Subcutaneous abdominal adipose tissue (tissue), 5 donors: ENCODE data around the gene GALNTL6.
"Not testable (repeated sequence)": the region's sequence is repeated elsewhere in the genome, so short reads cannot be mapped to it uniquely, and the experiment has no call there.

Experiments used
- H3K27ac ChIP-seq: one replicate; pipeline ENCODE4 v1.7.0; 2013; ENCODE audit warnings: low read depth, mild to moderate bottlenecking, inconsistent platforms, low read length, moderate library complexity
- H3K27me3 ChIP-seq, 5 donors: one replicate each; pipeline ENCODE4 v1.7.0; 2013; ENCODE audit warnings: low read length in 5 of 5, inconsistent platforms in 1 of 5; ENCODE audit not compliant: control insufficient read depth in 5 of 5, insufficient read depth in 4 of 5
- H3K36me3 ChIP-seq, 5 donors: one replicate each; pipeline ENCODE4 v1.7.0; 2013; ENCODE audit warnings: low read length in 5 of 5; ENCODE audit not compliant: control insufficient read depth in 5 of 5, insufficient read depth in 5 of 5
- H3K4me1 ChIP-seq, 5 donors: one replicate each; pipeline ENCODE4 v1.7.0; 2013; ENCODE audit warnings: low read length in 5 of 5, mild to moderate bottlenecking in 3 of 5, moderate library complexity in 1 of 5; ENCODE audit not compliant: control insufficient read depth in 5 of 5, insufficient read depth in 5 of 5
- H3K4me3 ChIP-seq, 5 donors: one replicate each; pipeline ENCODE4 v1.7.0; 2013; ENCODE audit warnings: low read length in 5 of 5, low read depth in 1 of 5
- H3K9ac ChIP-seq, 5 donors: one replicate each; pipeline ENCODE4 v1.7.0; 2013; ENCODE audit warnings: low read length in 5 of 5, mild to moderate bottlenecking in 4 of 5, moderate library complexity in 3 of 5
- H3K9me3 ChIP-seq, 5 donors: one replicate each; pipeline ENCODE4 v1.7.0; 2013; ENCODE audit warnings: low read length in 5 of 5; ENCODE audit not compliant: control insufficient read depth in 5 of 5
- donor health status: healthy.
- donor health status: healthy.
- donor health status: healthy.
- donor health status: healthy.
- donor health status: healthy.

GALNTL6 gene

GRCh38 chr4:172900900-172901299 is 1087.7 kb downstream of the GALNTL6 start:
- Histone ChIP-seq H3K4me1 (no peaks in the 10 kb centered on the region), H3K9ac (no peak overlapping the region), H3K27ac (no peak overlapping the region), H3K4me3 (no peak overlapping the region), H3K36me3 (no peaks in the 10 kb centered on the region), H3K9me3 (peaks cover 0 to 15% (median 6%) of the 10 kb centered on the region in 5 donors), H3K27me3 (no peaks in the 10 kb centered on the region)

DNA sequence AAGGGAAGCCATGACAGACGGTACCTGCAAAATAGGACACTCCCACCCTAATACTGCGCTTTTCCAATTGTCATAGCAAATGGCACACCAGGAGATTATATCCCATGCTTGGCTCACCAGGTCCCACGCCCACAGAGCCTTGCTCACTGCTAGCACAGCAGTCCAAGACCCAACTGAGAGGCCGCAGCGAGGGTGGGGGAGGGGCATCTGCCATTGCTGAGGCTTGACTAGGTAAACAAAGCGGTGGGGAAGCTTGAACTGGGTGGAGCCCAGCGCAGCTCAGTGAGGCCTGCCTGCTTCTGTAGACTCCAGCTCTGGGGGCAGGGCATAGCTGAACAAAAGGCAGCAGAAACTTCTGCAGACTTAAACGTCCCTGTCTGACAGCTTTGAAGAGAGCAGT is 1099.3 kb downstream of the GALNTL6 start:
- H3K4me3 ChIP-seq, H3K9me3 ChIP-seq, H3K9ac ChIP-seq, H3K27me3 ChIP-seq, H3K36me3 ChIP-seq, H3K27ac ChIP-seq, H3K4me1 ChIP-seq: not testable (repeated sequence)

- H3K9me3 ChIP-seq, H3K9ac ChIP-seq, H3K4me3 ChIP-seq, H3K36me3 ChIP-seq, H3K27ac ChIP-seq, H3K27me3 ChIP-seq, H3K4me1 ChIP-seq: not testable (repeated sequence)
These were observed 1104.2 kb downstream of the GALNTL6 start for GRCh38 chr4:172917403-172917802.

- Histone ChIP-seq H3K9ac (no peak overlapping the region), H3K4me1 (no peaks in the 10 kb centered on the region), H3K27ac (no peak overlapping the region), H3K27me3 (no peaks in the 10 kb centered on the region), H3K4me3 (no peak overlapping the region), H3K36me3 (no peaks in the 10 kb centered on the region), H3K9me3 (no peaks in the 10 kb centered on the region)
These were observed 1106.1 kb downstream of the GALNTL6 start for GRCh38 chr4:172919269-172919668.

- H3K36me3 ChIP-seq: no peaks in the 10 kb centered on the region
- H3K27ac ChIP-seq: no peak overlapping the region
- no peak overlapping the region for H3K9ac ChIP-seq
- no peaks in the 10 kb centered on the region for H3K9me3 ChIP-seq
- no peak overlapping the region for H3K4me3 ChIP-seq
- H3K4me1 ChIP-seq: no peaks in the 10 kb centered on the region
- no peaks in the 10 kb centered on the region for H3K27me3 ChIP-seq
These were observed 1114.1 kb downstream of the GALNTL6 start for GRCh38 chr4:172927096-172927814.

DNA sequence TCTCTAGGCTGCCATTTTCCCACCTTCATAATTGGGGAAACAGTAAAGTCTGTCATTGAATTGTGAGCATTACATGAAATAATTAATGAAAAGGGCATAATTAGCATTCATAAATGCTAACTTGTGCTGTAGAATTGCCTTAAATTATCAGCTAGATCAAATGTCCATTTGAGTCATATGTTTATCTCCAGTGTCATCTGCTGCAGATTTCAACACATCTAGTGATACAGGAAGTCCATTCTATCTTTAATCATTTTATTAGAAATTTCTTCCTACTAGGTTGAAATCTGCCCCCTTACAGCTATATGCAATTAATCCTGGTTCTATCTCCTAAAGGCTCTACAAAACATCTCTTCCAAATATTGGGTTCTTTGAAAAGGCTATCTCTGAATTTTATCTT is 1115.1 kb downstream of the GALNTL6 start:
- H3K27ac ChIP-seq: no peak overlapping the region
- H3K9me3 ChIP-seq: no peaks in the 10 kb centered on the region
- H3K4me3 ChIP-seq: no peak overlapping the region
- H3K36me3 ChIP-seq: no peaks in the 10 kb centered on the region
- H3K9ac ChIP-seq: no peak overlapping the region
- H3K27me3 ChIP-seq: no peaks in the 10 kb centered on the region
- H3K4me1 ChIP-seq: no peaks in the 10 kb centered on the region

DNA sequence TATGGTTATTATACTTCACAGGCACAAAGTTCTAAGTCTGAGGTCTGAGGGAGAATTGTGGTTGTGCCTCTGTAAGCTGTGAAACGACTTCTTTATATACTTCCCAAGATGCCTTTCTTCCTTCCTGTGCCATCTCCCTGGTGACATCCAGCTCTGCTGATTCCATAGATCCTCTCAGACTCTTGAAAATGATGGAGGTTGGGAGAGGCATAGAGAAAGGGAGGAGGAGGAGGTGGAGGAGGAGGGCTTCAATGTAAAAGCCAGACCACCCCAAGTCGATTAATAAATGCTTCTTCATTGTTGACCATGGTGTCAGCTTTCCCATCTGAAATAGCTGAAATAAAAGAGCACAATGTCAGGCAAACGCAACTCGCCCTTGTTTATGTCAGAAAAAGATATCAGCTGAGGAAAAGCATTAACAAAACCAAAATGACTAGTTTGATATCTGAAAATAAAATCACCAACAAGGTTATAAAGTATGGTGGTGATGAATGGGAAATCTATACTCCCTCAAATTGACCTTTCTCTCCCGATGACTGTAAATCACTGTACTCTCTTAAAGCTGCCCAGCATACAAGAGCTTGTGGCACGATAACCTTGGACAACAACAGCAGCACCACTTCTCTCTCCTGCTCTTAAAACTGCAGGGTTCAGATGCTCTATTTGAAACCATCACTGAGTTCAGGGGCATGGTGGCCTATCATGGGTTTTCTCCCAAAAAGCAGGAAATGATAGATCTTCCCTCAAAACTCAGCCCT is 1125.0 kb downstream of the GALNTL6 start:
- H3K4me1 ChIP-seq: no peaks in the 10 kb centered on the region
- no peaks in the 10 kb centered on the region for H3K9me3 ChIP-seq
- H3K27ac ChIP-seq: no peak overlapping the region
- no peak overlapping the region for H3K9ac ChIP-seq
- H3K36me3 ChIP-seq: no peaks in the 10 kb centered on the region
- H3K4me3 ChIP-seq: no peak overlapping the region
- H3K27me3 ChIP-seq: no peaks in the 10 kb centered on the region

- H3K4me3 ChIP-seq: no peak overlapping the region
- no peaks in the 10 kb centered on the region for H3K4me1 ChIP-seq
- H3K27me3 ChIP-seq: no peaks in the 10 kb centered on the region
- H3K9ac ChIP-seq: no peak overlapping the region
- H3K9me3 ChIP-seq: no peaks in the 10 kb centered on the region
- no peak overlapping the region for H3K27ac ChIP-seq
- no peaks in the 10 kb centered on the region for H3K36me3 ChIP-seq
These were observed 1125.7 kb downstream of the GALNTL6 start for GRCh38 chr4:172938870-172939269.

GRCh38 chr4:172942840-172943239 is 1129.6 kb downstream of the GALNTL6 start:
- Histone ChIP-seq H3K27me3 (no peaks in the 10 kb centered on the region), H3K4me3 (no peak overlapping the region)

GRCh38 chr4:172945611-172946010 is 1132.4 kb downstream of the GALNTL6 start:
- Histone ChIP-seq H3K9me3 (no peaks in the 10 kb centered on the region), H3K36me3 (no peaks in the 10 kb centered on the region), H3K27me3 (no peaks in the 10 kb centered on the region), H3K4me3 (no peak overlapping the region), H3K4me1 (no peaks in the 10 kb centered on the region), H3K27ac (no peak overlapping the region), H3K9ac (no peak overlapping the region)

More at GRCh38 chr4:172942840-172943239, 1129.6 kb downstream of the GALNTL6 start:
- H3K27ac ChIP-seq: no peak overlapping the region
- no peaks in the 10 kb centered on the region for H3K36me3 ChIP-seq
- H3K4me1 ChIP-seq: no peaks in the 10 kb centered on the region
- H3K9me3 ChIP-seq: no peaks in the 10 kb centered on the region
- H3K9ac ChIP-seq: no peak overlapping the region
